SK-N-MC (cell line): Measurements from ENCODE around the gene HMGB2.

Experiments used
- EZH2 ChIP-seq: fragments of 200-600 bp; sonication (generic); IDR thresholded peaks from one replicate; pipeline ENCODE4 v1.6.1; 2017; ENCODE audit warnings: antibody characterized with exemption
- POLR2AphosphoS5 ChIP-seq: IDR thresholded peaks from 2 replicates; pipeline ENCODE4 v1.6.1; 2012; ENCODE audit warnings: mild to moderate bottlenecking, low read depth, low read length, borderline replicate concordance

- TF ChIP-seq EZH2 (no peak), POLR2AphosphoS5 (no peak)
Observed at GRCh38 chr4:173370130-173370476, 35.9 kb upstream of the HMGB2 start.
